GM21619 (cell line): ENCODE measurements around the gene MCHR1.
A peak's percentile ranks its signal among the peaks of the same experiment; 100 is the strongest.

Experiments
- ATAC-seq: cut with Tn5 transposase; IDR thresholded peaks from one replicate; pipeline ENCODE4 v1.9.1; 2021; ENCODE audit not compliant: unreplicated experiment

Gene MCHR1, protein sequence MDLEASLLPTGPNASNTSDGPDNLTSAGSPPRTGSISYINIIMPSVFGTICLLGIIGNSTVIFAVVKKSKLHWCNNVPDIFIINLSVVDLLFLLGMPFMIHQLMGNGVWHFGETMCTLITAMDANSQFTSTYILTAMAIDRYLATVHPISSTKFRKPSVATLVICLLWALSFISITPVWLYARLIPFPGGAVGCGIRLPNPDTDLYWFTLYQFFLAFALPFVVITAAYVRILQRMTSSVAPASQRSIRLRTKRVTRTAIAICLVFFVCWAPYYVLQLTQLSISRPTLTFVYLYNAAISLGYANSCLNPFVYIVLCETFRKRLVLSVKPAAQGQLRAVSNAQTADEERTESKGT

DNA sequence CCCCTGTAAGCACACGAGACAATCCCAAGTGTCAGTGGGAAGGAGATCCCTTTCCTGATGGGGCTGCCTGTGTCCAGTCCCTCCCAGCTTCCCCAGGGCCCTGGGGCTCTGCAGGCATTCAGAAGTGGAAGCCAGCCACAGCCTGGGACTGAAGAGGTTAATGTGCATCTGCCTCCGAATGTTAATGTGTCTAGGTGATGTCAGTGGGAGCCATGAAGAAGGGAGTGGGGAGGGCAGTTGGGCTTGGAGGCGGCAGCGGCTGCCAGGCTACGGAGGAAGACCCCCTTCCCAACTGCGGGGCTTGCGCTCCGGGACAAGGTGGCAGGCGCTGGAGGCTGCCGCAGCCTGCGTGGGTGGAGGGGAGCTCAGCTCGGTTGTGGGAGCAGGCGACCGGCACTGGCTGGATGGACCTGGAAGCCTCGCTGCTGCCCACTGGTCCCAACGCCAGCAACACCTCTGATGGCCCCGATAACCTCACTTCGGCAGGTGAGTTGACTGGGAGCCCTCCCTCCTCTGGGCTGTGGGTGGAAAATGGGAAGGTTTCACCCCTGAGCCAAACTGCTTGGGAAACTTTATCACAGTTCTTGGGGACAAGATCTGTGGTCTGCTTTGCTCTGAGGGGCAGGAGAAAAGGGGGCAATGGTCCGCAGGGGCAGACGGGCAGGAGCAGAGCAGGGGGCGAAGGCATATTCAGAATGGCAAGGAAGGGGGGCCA is at the start of gene MCHR1:
Gene MCHR1 (plus strand): TSS at position 236 of the 715 bp plus-strand sequence. CDS start 169 bp downstream, at position 405.
- ATAC-seq, result no peak

- ATAC-seq, result no peak
Observed at GRCh38 chr22:40631925-40632324, 47.4 kb upstream of the MCHR1 start.

DNA sequence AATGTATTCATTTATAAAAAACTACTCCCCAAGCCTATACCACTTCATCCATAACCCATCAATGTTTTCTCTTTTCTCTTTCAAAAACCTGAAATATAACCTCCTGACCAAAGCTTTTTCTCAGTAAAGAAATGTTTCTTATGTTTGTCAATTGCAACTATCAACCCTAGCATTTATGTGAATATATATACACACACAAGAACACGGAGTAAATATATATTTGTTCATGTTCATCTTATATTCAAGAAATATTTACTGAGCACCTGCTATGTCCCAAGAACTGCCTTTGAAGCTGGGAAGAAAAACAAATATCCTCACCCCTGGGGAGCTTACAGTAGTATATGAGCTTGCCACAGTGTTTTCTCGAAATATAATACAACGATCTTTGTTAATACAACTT is 46.2 kb upstream of the MCHR1 start:
- no peak for ATAC-seq

DNA sequence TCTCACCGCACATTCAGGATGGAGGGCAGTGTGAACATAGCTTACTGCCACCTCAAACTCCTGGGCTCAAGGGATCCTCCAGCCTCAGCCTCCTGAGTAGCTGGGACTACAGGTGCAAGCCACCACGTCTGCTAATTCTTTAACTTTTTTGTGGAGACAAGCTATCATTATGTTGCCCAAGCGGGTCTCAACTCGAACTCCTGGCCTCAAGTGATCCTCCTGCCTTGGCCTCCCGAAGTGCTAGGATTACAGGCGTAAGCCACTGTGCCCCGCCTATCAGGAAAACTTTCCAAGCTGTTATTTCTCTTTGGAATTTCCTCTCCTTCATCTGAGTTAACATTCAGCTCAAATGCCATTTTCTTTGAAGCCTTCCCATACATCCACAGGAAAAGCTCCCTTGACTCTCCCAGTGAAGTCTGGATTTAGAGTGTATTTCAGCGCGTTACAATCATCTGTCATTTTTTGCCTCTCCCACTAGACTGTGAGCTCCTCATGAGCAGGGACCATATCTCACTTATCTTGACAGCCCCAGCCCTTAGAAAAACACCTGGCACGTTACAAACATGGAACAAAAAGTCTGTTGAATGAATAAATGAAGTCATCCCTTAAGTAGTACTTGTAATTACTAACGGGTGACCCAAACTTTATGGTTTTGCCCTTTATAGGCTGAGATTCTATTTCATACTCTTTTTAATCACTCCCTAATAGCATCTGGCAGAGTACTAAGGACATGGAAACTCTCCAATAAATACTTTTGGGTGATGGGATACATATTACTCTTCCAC is 45.0 kb upstream of the MCHR1 start:
- no peak for ATAC-seq

GRCh38 chr22:40635043-40635939 is 44.0 kb upstream of the MCHR1 start:
- no peak for ATAC-seq

DNA sequence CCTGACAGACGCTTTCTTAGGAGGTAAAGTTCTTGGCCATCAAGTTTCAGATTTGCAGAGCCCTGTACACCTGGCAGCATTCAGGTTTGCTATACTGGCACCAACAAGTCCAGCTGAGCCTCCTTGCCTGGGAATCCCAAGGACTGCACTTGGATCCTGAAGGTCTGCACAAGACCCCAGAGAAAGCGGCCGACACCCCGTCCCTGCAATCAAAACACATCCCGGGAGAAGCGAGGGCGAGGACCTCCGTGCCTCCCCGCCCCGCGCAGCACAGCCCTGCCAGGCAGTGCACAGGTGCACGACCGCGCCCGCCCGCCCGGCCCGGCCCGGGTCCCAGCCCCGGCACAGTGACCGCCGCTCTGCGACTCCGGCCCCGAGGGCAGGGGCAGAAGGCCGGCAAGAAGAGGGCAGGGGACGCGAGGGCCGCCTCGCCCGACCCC is 43.3 kb upstream of the MCHR1 start:
- peak; percentile 11 for ATAC-seq

DNA sequence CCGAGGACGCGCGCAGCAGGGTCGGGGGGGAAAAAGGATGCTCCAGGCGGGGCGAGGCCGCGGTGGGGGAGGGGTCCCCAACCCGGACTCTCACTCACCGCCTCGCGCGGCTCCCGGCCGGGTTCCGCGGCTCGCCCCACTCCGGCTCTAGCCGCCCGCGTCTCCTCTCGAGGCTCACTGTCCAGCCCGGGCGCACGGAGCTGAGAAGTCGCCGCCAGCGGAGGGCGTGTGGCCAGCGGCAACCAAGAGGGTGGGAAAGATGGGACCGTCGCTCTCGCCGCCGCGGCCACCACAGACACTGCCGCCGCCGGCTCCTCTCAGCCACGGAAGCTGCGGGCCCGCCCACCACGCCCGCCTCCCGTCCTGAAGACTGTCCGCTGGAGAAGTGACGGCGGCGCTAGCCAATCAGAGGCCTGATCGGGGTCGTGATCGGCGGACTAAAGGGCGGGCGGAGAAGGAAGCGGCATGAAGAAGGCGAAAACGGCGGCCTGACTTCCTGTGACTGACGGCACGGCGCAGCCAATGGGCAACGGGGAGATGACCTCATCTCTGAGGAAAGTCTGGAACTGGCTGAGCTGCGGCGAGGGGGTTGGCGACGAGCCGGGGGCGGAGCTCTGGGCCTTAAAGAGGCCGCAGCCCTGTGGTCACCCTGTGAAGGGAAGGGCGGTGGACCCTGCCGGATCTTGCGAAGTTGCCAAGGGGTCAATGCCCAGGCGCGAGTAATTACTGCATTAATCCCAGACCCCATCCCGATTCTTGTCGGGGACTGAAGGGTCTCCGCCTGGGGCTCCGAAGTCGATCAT is 42.7 kb upstream of the MCHR1 start, which contains the start of gene MRTFA:
Gene MRTFA (minus strand): TSS at position 340 of the 803 bp plus-strand sequence.
- ATAC-seq, result peak; percentile 86

DNA sequence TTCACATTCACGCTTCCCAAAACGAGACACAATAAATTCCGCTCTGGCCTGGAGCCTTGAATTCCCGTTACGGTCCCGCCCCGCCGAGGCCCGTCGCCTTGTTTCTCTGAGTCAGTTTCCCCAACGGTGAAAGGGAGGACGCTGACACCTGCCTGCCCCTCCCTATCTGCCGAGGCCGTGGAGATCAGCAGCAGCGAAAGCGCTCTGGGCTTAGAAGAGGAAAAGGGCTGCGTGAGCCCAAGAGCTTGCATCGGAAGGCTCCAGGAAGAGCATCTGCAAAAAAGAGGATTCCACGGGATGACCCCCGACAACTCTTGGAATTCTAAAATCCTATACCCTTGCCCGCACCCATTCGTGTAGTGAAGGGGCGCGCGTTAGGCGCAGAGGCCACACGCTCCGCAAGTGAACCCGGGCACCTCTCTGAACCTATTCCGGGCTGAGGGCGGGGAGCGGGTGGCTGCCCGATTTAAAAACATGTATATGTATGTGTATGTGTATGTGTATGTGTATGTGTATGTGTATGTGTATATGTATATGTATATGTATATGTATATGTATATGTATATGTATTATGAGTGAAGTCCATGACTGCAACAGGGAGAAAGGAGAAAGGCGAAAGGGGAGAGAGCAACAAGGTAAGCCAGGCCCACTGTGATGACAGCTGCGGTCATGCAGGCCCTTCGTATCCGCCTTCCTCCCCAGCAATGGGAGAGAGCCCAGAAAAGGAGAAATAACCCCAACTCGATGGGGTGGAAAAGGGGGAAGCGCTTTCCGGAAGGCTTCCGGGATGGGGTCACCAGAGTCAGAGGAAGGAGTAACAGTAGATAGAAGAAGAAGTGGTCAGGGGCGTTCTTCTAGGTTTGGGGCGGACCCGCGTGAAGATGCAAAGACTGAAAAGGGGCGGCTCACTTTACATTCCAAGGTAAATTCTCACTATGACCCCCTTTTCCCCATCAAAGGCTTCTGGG is 41.8 kb upstream of the MCHR1 start:
- no peak for ATAC-seq

- no peak for ATAC-seq
Observed at GRCh38 chr22:40638261-40638660, 41.0 kb upstream of the MCHR1 start.

DNA sequence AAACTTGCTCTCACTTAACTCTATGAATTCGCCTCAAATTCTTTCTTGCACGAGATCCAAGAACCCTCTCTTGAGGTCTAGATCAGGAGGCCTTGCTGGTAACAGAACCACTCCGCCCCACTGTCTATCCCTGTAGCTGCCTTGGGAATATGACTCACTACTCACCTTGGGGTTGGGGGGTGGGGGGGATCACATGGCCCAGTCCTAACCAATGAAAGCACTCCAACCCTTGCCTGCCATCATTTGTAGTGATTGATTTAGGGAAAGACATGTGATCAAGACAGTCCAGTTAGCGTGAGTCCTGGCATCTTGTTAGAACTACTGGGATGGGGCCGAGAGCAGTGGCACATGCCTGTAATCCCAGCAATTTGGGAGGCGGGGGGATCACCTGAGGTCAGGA is 38.0 kb upstream of the MCHR1 start:
- ATAC-seq, result no peak

DNA sequence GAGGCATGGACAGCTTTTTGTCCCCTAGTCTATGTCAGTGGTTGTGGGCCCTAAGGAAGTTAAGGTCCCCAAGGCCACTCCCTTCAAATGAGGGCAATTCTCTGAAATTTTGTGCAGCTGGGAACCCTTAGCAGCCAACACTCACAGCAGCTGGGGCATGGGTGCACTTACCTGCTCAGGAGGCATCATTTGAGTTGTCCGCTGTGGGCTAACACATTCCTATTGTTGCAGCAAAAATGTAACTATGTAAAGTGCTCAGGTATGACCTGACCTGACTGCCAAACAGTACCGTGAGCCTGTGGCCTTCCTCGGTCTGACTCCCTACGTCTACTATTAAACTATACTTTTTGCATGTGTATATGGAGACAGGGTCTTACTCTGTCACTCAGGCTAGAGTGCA is 37.0 kb upstream of the MCHR1 start:
- ATAC-seq, result no peak

- no peak for ATAC-seq
Observed at GRCh38 chr22:40645579-40646197, 33.6 kb upstream of the MCHR1 start.

- ATAC-seq, result no peak
Observed at GRCh38 chr22:40648386-40648785, 30.9 kb upstream of the MCHR1 start.

GRCh38 chr22:40651057-40651456 is 28.2 kb upstream of the MCHR1 start:
- ATAC-seq, result no peak

GRCh38 chr22:40651563-40652501 is 27.5 kb upstream of the MCHR1 start:
- ATAC-seq, result peak; percentile 71

DNA sequence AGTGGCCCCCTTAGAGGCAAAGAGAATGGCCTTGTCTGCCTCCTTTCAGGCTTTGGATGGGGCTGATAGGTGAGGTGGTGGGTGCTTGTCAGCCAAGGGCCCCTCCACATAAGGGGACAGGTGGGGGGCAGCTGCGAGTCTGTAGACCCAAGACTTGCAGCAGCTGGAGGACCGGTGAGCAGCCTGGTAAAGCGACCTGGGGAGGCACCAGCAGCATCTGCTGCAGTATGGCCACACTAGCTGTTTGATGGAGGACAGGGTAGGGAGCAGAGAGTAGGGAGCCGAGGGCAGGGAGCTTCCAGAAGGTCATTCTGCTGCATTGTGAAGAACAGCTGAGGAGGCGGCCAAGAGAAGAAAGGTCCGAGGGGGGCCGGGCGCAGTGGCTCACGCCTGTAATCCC is 25.9 kb upstream of the MCHR1 start:
- no peak for ATAC-seq
